K562 treated with DMSO at 1 percent for 24 hours (cell line): ENCODE measurements around the gene SRSF12. TPM values are rescaled to one million over a fixed set of nuclear protein-coding genes. Genes with fewer than 3 reads are reported as not detected.

ENCODE experiments used
- total RNA-seq: library from RNA; unstranded; fragments of 300-600 nt; gene quantifications from 2 replicates; pipeline ENCODE4 v1.2.3, GENCODE V29; 2022; ENCODE audit warnings: low read depth; ENCODE audit not compliant: insufficient read depth

The SRSF12 gene
- not detected in 2 replicates for total RNA-seq

GRCh38 chr6:89117211-89118108, at the start of gene SRSF12:
TSS of gene SRSF12 (minus strand) at chr6:89118071. CDS start at chr6:89117887, 184 bp downstream.

GRCh38 chr6:89145956-89146717, 28.3 kb upstream of the SRSF12 start, which contains the start of gene PM20D2:
TSS of gene PM20D2 (plus strand) at chr6:89146055. CDS start at chr6:89146145, 90 bp downstream.

GRCh38 chr6:89080281-89081128, 37.4 kb downstream of the SRSF12 start, which contains the start of gene PNRC1:
TSS of gene PNRC1 (plus strand) at chr6:89080751. CDS start at chr6:89080895, 144 bp downstream.

Other genes starting within 250 kb of the SRSF12 start
- 6.3 and 8.6 TPM in 2 replicates for gene RNGTT, start 154.5 kb downstream of the SRSF12 start, total RNA-seq
- 20.8 and 21.5 TPM in 2 replicates for gene PNRC1, start 37.3 kb downstream of the SRSF12 start, total RNA-seq
- gene PM20D2, start 28.0 kb upstream of the SRSF12 start, total RNA-seq, result 0.36 and 0.53 TPM in 2 replicates
- gene GABRR1, start 99.3 kb upstream of the SRSF12 start, total RNA-seq, result 0.20 TPM in 1 of 2 replicates, not detected in the other
- gene GABRR2, start 197.2 kb upstream of the SRSF12 start, total RNA-seq, result 0.21 TPM in 1 of 2 replicates, not detected in the other
- gene UBE2J1, start 234.7 kb upstream of the SRSF12 start, total RNA-seq, result 19.5 and 21.4 TPM in 2 replicates